K562 (cell line): ENCODE data around the gene ZNF816.

Experiments used
- ATF7 ChIP-seq: fragments of 450-650 bp; IDR thresholded peaks from 2 replicates; pipeline ENCODE4 v1.7.1; 2014; ENCODE audit warnings: mild to moderate bottlenecking, moderate library complexity
- EGR1 ChIP-seq: fragments of 450-650 bp; conservative IDR thresholded peaks from 2 replicates; pipeline ENCODE4 v1.6.1; 2017; ENCODE audit warnings: mild to moderate bottlenecking
- MAFK ChIP-seq: IDR thresholded peaks from 2 replicates; pipeline ENCODE4 v1.6.1; 2011; ENCODE audit warnings: low read length, improper control_type of control experiment
- SIN3A ChIP-seq, 2 experiments: fragments of 150-350 bp in 1 of 2; IDR thresholded peaks; 2 replicates each; pipeline ENCODE4 v1.6.1; 2011 to 2016; ENCODE audit warnings: borderline replicate concordance in 2 of 2, low read depth in 2 of 2, low read length in 2 of 2, mild to moderate bottlenecking in 2 of 2, moderate library complexity in 2 of 2; ENCODE audit not compliant: control insufficient read depth in 1 of 2
- SNIP1 ChIP-seq: fragments of 450-650 bp; IDR thresholded peaks from 2 replicates; pipeline ENCODE4 v1.7.1; 2017; ENCODE audit warnings: low read depth, mild to moderate bottlenecking
- SREBF2 ChIP-seq: sonication (generic); formaldehyde crosslinking; IDR thresholded peaks from 2 replicates; pipeline ENCODE4 v1.4.0; 2020; ENCODE audit warnings: mild to moderate bottlenecking, missing genetic modification reagents
- SRF ChIP-seq, 2 experiments: fragments of 250-450, 450-650 bp in 1 of 2; sonication (Bioruptor Pico) in 1 of 2; sonication (generic) in 1 of 2; formaldehyde crosslinking; IDR thresholded peaks; 2 replicates each; pipeline versions ENCODE4 v1.5.0 to v1.5.1; 2020 to 2022; ENCODE audit warnings: mild to moderate bottlenecking in 1 of 2, missing genetic modification reagents in 1 of 2
- TBP ChIP-seq: optimal IDR thresholded peaks from 2 replicates; pipeline ENCODE3; 2011; ENCODE audit warnings: low read depth, low read length, improper control_type of control experiment
- TF ChIP-seq, protein P1 (sequence below): sonication (generic); formaldehyde crosslinking; IDR thresholded peaks from 2 replicates; pipeline ENCODE4 v1.9.0; 2022; ENCODE audit warnings: mild to moderate bottlenecking, missing genetic modification reagents

DNA sequence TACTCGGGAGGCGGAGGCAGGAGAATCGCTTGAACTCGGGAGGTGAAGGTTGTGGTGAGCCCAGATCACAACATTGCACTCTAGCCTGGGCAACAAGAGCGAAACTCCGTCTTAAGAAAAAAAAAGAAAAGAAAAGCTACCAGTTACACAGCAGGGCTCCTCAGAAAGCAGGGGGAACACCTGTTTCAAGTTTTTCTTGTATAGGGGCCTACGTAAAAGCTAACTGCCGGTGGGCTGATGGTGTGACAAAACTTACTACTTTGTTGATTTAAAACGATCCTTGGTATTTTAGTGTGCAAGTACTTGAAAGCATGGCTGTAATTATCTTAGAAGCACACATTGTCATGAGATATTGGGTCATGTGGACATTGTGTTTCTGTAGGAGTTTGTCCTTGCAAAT, 35.3 kb upstream of the ZNF816 start:
- TF ChIP-seq SRF (CRISPR knock-in tag; IDR thresholded peaks at IDR 0.05) (no peak), TBP (no peak), MAFK (no peak), SNIP1 (no peak), SREBF2 (CRISPR knock-in tag) (no peak), EGR1 (no peak), SIN3A (IDR thresholded peaks at IDR 0.05; ENCODE audit: borderline replicate concordance in 2 of 2, control insufficient read depth in 1 of 2, low read depth in 2 of 2, low read length in 2 of 2) (no peak), ATF7 (no peak)
- TF ChIP-seq, protein P1, sequence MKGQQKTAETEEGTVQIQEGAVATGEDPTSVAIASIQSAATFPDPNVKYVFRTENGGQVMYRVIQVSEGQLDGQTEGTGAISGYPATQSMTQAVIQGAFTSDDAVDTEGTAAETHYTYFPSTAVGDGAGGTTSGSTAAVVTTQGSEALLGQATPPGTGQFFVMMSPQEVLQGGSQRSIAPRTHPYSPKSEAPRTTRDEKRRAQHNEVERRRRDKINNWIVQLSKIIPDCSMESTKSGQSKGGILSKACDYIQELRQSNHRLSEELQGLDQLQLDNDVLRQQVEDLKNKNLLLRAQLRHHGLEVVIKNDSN (CRISPR knock-in tag) = no peak
